OCI-LY7 (cell line): Measurements from ENCODE around the gene DAP3. TPM values are rescaled to one million over a fixed set of nuclear protein-coding genes. Genes with fewer than 3 reads are reported as not detected.

Experiments used
- BruUV-seq: library from RNA; stranded (reverse); fragments of 400-500 nt; replicated peaks from 2 replicates; lab custom pipeline; 2021; lab: Mats Ljungman, UMichigan
- CTCF ChIA-PET: fragments of 300-600 bp; sonication (Branson Sonifier 250); formaldehyde crosslinking; loops from one replicate; lab custom pipeline; 2022; ENCODE audit warnings: antibody characterized with exemption; ENCODE audit not compliant: unreplicated experiment; lab: Charles Lee
- POLR2A ChIA-PET: fragments of 300-600 bp; sonication (Branson Sonifier 250); formaldehyde crosslinking; loops from one replicate; lab custom pipeline; 2022; ENCODE audit warnings: antibody characterized with exemption; lab: Charles Lee
- DNase-seq: peaks from one replicate; pipeline ENCODE4 v3.0.0-alpha.2; 2015; ENCODE audit warnings: low spot score
- H2AFZ ChIP-seq: fragments of 200-600 bp; sonication (generic), shearing (Covaris generic); 2 replicates; pipeline ENCODE4 v1.6.1; 2014; ENCODE audit warnings: mild to moderate bottlenecking, antibody characterized with exemption, low read length, moderate library complexity
- H3K27ac ChIP-seq: fragments of 200-600 bp; sonication (generic); 2 replicates; pipeline ENCODE4 v1.5.1; 2014; ENCODE audit warnings: mixed run types, low read depth, mild to moderate bottlenecking, moderate library complexity, low read length, inconsistent platforms; ENCODE audit not compliant: poor library complexity, severe bottlenecking
- H3K36me3 ChIP-seq: fragments of 200-600 bp; sonication (generic); 2 replicates; pipeline ENCODE4 v1.6.1; 2014; ENCODE audit warnings: mild to moderate bottlenecking, antibody characterized with exemption, low read length, moderate library complexity, mixed read lengths; ENCODE audit not compliant: insufficient read depth
- H3K4me1 ChIP-seq: fragments of 200-600 bp; sonication (generic); 2 replicates; pipeline ENCODE4 v1.5.1; 2014; ENCODE audit warnings: mild to moderate bottlenecking, low read length; ENCODE audit not compliant: insufficient read depth, poor library complexity, severe bottlenecking
- H3K4me2 ChIP-seq: fragments of 200-600 bp; sonication (generic); 2 replicates; pipeline ENCODE4 v1.6.1; 2014; ENCODE audit warnings: mild to moderate bottlenecking, low read length
- H3K4me3 ChIP-seq: fragments of 200-600 bp; sonication (generic); 2 replicates; pipeline ENCODE4 v1.5.1; 2014; ENCODE audit warnings: mild to moderate bottlenecking, low read depth, low read length; ENCODE audit not compliant: poor library complexity, severe bottlenecking
- H3K79me2 ChIP-seq: fragments of 200-600 bp; sonication (generic); 2 replicates; pipeline ENCODE4 v1.6.1; 2016; ENCODE audit warnings: low read depth, mild to moderate bottlenecking, low read length, moderate library complexity, mixed read lengths; ENCODE audit not compliant: insufficient read depth
- H3K9me2 ChIP-seq: fragments of 200-600 bp; sonication (generic); 2 replicates; pipeline ENCODE4 v1.6.1; 2016; ENCODE audit warnings: mild to moderate bottlenecking, low read length, mixed read lengths; ENCODE audit not compliant: insufficient read depth
- H3K9me3 ChIP-seq: fragments of 200-600 bp; sonication (generic); 2 replicates; pipeline ENCODE4 v1.6.1; 2014; ENCODE audit warnings: mild to moderate bottlenecking, mixed run types, low read length, mixed read lengths
- H4K20me1 ChIP-seq: fragments of 200-600 bp; sonication (generic); 2 replicates; pipeline ENCODE4 v1.6.1; 2014; ENCODE audit warnings: mild to moderate bottlenecking, antibody characterized with exemption, low read length, moderate library complexity, mixed read lengths; ENCODE audit not compliant: insufficient read depth
- EZH2phosphoT487 ChIP-seq: fragments of 200-600 bp; sonication (generic); IDR thresholded peaks from 2 replicates; pipeline ENCODE4 v1.6.1; 2018; ENCODE audit warnings: low read depth, borderline replicate concordance, mild to moderate bottlenecking, mixed run types, antibody characterized with exemption, low read length, moderate library complexity, mixed read lengths
- intact Hi-C: fragments of 100-400 bp; cut with micrococcal nuclease; formaldehyde crosslinking; loops from one replicate; pipeline ENCODE4 v1.10.0; 2022; ENCODE audit not compliant: unreplicated experiment
- total RNA-seq, 2 experiments: library from RNA; depleted of rRNA in 1 of 2; stranded (reverse); fragments of >200 nt in 1 of 2; shearing (Covaris generic) in 1 of 2; gene quantifications; 2 replicates each; pipeline ENCODE4 v1.2.3, GENCODE V29; 2014 to 2022
- TF ChIP-seq, protein P1 (sequence below): fragments of 200-600 bp; sonication (generic); conservative IDR thresholded peaks from 2 replicates; pipeline ENCODE4 v1.5.1; 2014; ENCODE audit warnings: mild to moderate bottlenecking, antibody characterized with exemption, low read length, moderate library complexity, mixed read lengths

The DAP3 gene
- total RNA-seq, 2 experiments from 2014 or later: 110 to 178 TPM

DNA sequence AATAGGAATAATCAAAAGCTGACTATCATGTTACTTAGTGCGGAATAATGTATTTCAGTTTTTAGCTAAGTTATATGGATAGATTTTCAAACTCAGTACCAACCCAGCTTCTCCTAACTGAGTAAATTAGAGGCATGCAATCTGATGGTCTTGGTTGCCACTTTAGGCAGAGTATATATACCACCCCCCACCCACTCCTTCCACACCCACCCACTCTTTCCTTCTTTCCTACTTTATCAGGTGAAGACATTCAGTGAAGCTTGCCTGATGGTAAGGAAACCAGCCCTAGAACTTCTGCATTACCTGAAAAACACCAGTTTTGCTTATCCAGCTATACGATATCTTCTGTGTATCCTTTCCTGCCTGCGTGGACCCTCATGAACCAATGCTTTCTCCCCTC lies 36.3 kb downstream of the DAP3 start:
- Histone ChIP-seq H3K27ac (no peak overlapping the region), H3K4me2 (no peak overlapping the region), H3K9me2 (no peaks in the 10 kb centered on the region), H3K4me3 (no peak overlapping the region), H3K36me3 (peaks cover 74% of the 10 kb centered on the region), H3K9me3 (no peaks in the 10 kb centered on the region), H3K4me1 (no peaks in the 10 kb centered on the region), H3K79me2 (no peaks in the 10 kb centered on the region), H2AFZ (no peak overlapping the region), H4K20me1 (no peaks in the 10 kb centered on the region)
- ChIA-PET POLR2A (interaction anchor here (0.6 to 1.1 kb wide), 2 partner anchors 18 to 1545 kb away, joined by 3 to 4 read pairs; no protein-coding TSS in a partner anchor), CTCF (no interaction called here)
- no peak for DNase-seq
- no peak for TF ChIP-seq EZH2phosphoT487
- TF ChIP-seq, protein P1, sequence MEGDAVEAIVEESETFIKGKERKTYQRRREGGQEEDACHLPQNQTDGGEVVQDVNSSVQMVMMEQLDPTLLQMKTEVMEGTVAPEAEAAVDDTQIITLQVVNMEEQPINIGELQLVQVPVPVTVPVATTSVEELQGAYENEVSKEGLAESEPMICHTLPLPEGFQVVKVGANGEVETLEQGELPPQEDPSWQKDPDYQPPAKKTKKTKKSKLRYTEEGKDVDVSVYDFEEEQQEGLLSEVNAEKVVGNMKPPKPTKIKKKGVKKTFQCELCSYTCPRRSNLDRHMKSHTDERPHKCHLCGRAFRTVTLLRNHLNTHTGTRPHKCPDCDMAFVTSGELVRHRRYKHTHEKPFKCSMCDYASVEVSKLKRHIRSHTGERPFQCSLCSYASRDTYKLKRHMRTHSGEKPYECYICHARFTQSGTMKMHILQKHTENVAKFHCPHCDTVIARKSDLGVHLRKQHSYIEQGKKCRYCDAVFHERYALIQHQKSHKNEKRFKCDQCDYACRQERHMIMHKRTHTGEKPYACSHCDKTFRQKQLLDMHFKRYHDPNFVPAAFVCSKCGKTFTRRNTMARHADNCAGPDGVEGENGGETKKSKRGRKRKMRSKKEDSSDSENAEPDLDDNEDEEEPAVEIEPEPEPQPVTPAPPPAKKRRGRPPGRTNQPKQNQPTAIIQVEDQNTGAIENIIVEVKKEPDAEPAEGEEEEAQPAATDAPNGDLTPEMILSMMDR: no peak
- intact Hi-C loops: no loop called here
- no TSS peak for BruUV-seq

DNA sequence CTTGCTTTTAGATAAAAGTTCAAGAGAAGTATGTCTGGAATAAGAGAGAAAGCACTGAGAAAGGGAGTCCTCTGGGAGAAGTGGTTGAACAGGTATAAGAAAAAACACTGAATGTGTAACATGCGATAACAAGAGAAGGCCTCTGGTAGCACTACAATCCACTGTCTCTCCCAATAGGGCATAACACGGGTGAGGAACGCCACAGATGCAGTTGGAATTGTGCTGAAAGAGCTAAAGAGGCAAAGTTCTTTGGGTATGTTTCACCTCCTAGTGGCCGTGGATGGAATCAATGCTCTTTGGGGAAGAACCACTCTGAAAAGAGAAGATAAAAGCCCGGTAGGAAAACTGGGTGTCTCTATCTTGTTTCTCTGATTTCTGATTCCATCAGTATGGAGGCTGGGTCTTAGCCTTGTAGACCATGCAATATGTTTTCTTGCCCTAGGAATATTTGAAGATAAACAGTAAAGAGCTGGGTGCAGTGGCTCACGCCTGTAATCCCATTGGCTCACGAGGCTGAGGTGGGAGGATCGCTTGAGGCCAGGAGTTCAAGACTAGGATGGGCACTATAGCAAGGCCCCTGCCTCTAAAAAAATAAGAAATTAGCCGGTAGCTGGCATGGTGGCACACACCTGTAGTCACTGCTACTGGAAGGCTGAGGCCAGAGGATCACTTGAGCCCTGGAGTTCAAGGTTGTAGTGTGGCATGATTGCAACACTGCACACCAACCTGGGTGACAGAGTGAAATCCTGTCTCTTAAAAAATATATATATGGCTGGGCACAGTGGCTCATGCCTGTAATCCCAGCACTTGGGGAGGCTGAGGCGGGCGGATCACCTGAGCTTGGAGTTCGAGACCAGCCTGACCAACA lies 40.4 kb downstream of the DAP3 start:
- TF ChIP-seq EZH2phosphoT487: no peak
- TF ChIP-seq, protein P1: peak; percentile 83
- Histone ChIP-seq H3K4me3 (no peak overlapping the region), H3K4me1 (no peaks in the 10 kb centered on the region), H3K27ac (no peak overlapping the region), H3K36me3 (peaks cover 82% of the 10 kb centered on the region), H4K20me1 (no peaks in the 10 kb centered on the region), H3K9me2 (no peaks in the 10 kb centered on the region), H3K4me2 (no peak overlapping the region), H2AFZ (no peak overlapping the region), H3K79me2 (no peaks in the 10 kb centered on the region), H3K9me3 (no peaks in the 10 kb centered on the region)
- BruUV-seq: no TSS peak
- POLR2A ChIA-PET: no interaction called here
- CTCF ChIA-PET: no interaction called here
- intact Hi-C loops: no loop called here
- peak; percentile 47 for DNase-seq

DNA sequence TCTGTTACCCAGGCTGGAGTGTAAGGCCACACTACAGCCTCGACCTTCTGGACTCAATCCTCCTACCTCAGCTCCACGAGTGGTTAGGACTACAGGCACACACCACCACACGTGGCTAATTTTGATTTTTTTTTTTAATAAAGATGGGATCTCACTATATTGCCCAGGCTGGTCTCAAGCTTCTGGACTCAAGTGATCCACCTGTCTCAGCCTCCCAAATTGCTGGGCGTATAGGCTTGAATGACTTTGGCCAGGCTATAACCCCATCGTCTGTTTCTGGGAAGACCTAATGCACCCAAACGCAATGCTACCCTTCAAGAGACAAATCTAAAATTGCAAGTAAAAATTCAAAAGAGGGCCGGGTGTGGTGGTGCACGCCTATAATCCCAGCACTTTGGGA lies 52.1 kb downstream of the DAP3 start:
- TF ChIP-seq, protein P1: no peak
- TF ChIP-seq EZH2phosphoT487: no peak

More for the DNA sequence above, 52.1 kb downstream of the DAP3 start:
- Histone ChIP-seq H3K79me2 (no peaks in the 10 kb centered on the region), H3K4me1 (peaks cover 10% of the 10 kb centered on the region), H3K9me3 (no peaks in the 10 kb centered on the region), H3K9me2 (no peaks in the 10 kb centered on the region), H3K4me2 (no peak overlapping the region), H4K20me1 (no peaks in the 10 kb centered on the region), H3K36me3 (peaks cover 50% of the 10 kb centered on the region), H2AFZ (no peak overlapping the region), H3K27ac (no peak overlapping the region), H3K4me3 (no peak overlapping the region)
- ChIA-PET POLR2A (no interaction called here), CTCF (no interaction called here)
- BruUV-seq: no TSS peak
- intact Hi-C loops: no loop called here
- DNase-seq: no peak
